ENCODE data around the gene RERE. TPM values are rescaled to one million over a fixed set of nuclear protein-coding genes. Genes with fewer than 3 reads are reported as not detected.

RERE gene
- polyA plus RNA-seq, 2 donors, result 14.0 to 24.4 TPM

GRCh38 chr1:8303141-8303540, 514.3 kb downstream of the RERE start:
- Histone ChIP-seq H3K4me1 (ENCODE audit: control insufficient read depth in 2 of 2, insufficient read depth in 2 of 2, low read length in 1 of 2) (no peaks in the 10 kb centered on the region), H3K9me3 (ENCODE audit: control insufficient read depth in 2 of 2, insufficient read depth in 1 of 2, low read depth in 1 of 2, low read length in 1 of 2) (no peaks in the 10 kb centered on the region), H3K4me3 (ENCODE audit: low read depth in 1 of 2, low read length in 2 of 2) (no peak overlapping the region), H3K27ac (ENCODE audit: low read depth in 2 of 2, low read length in 1 of 2) (no peak overlapping the region), H3K27me3 (ENCODE audit: control insufficient read depth in 1 of 2, insufficient read depth in 2 of 2, low read length in 2 of 2) (no peaks in the 10 kb centered on the region), H3K36me3 (ENCODE audit: control insufficient read depth in 2 of 2, insufficient read depth in 2 of 2, low read length in 1 of 2) (no peaks in the 10 kb centered on the region)
- 90 to 91% methylated on average over 3 of the region's 3 CpGs for WGBS, 2 donors

Other genes with a start within 250 kb of the RERE start
- 1,000 to 10,000 TPM in 1 of 2 donors, 100 to 1,000 TPM in 1; 403 to 1,101 TPM for gene ENO1, start 61.0 kb upstream of the RERE start, polyA plus RNA-seq
- gene CA6, start 128.2 kb upstream of the RERE start, polyA plus RNA-seq, result under 1 TPM in 1 of 2 donors, not detected in 1; 0.06 TPM
- gene SLC2A7, start 208.8 kb upstream of the RERE start, polyA plus RNA-seq, result not detected